GM21528 (cell line): ENCODE data around the gene WASHC1.
"Not testable (repeated sequence)": the region's sequence is repeated elsewhere in the genome, so short reads cannot be mapped to it uniquely, and the experiment has no call there.

Experiments
- ATAC-seq: cut with Tn5 transposase; IDR thresholded peaks from one replicate; pipeline ENCODE4 v1.9.1; 2021; ENCODE audit warnings: mild to moderate bottlenecking, moderate library complexity; ENCODE audit not compliant: unreplicated experiment, low FRiP score

WASHC1 gene

DNA sequence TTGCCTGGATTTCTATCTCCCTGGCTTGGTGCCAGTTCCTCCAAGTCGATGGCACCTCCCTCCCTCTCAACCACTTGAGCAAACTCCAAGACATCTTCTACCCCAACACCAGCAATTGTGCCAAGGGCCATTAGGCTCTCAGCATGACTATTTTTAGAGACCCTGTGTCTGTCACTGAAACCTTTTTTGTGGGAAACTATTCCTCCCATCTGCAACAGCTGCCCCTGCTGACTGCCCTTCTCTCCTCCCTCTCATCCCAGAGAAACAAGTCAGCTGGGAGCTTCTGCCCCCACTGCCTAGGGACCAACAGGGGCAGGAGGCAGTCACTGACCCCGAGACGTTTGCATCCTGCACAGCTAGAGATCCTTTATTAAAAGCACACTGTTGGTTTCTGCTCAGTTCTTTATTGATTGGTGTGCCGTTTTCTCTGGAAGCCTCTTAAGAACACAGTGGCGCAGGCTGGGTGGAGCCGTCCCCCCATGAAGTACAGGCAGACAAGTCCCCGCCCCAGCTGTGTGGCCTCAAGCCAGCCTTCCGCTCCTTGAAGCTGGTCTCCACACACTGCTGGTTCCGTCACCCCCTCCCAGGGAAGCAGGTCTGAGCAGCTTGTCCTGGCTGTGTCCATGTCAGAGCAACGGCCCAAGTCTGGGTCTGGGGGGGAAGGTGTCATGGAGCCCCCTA, 15.0 kb downstream of the WASHC1 start:
- ATAC-seq = not testable (repeated sequence)

DNA sequence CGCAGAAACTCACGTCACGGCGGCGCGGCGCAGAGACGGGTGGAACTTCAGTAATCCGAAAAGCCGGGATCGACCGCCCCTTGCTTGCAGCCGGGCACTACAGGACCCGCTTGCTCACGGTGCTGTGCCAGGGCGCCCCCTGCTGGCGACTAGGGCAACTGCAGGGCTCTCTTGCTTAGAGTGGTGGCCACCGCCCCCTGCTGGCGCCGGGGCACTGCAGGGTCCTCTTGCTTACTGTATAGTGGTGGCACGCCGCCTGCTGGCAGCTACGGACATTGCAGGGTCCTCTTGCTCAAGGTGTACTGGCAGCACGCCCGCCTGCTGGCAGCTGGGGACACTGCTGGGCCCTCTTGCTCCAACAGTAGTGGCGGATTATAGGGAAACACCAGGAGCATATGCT, 18.1 kb downstream of the WASHC1 start:
- ATAC-seq = not testable (repeated sequence)

DNA sequence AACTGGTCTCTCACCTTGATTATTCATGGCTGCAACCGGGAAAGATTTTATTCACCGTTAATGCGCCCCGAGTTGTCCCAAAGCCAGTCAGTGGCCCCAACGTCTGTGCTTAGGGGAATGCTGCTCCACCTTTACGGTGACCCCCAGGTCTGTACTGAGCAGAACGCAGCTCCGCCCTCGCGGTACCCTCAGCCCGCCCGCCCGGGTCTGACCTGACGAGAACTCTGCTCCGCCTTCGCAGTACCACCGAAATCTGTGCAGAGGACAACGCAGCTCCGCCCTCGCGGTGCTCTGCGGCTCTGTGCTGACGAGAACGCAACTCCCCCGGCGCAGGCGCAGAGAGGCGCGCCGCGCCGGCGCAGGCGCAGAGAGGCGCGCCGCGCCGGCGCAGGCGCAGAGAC, 18.6 kb downstream of the WASHC1 start:
- not testable (repeated sequence) for ATAC-seq

DNA sequence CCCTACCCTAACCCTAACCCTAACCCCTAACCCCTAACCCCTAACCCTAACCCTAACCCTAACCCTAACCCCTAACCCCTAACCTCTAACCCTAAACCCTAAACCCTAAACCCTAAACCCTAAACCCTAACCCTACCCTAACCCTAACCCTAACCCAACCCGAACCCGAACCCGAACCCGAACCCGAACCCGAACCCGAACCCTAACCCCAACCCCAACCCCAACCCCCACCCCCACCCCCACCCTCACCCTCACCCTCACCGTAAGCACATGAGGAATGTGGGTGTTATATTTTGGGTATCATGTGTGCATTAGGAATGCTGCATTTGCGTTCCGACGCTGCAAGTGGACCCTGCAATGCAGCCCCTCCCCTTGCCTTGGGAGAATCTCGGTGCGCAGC, 19.0 kb downstream of the WASHC1 start:
- not testable (repeated sequence) for ATAC-seq
